HL-60/S4 treated with retinoic acid at 250 ng/mL for 4 days and 3 days (cell line): ENCODE results near the gene NUP214.
"Not testable (repeated sequence)": the region's sequence is repeated elsewhere in the genome, so short reads cannot be mapped to it uniquely, and the experiment has no call there.

Source experiments
- in situ Hi-C: fragments of 300-500 bp; cut with MboI; formaldehyde crosslinking; loops from 2 replicates; pipeline ENCODE4 v1.7.0; 2022; ENCODE audit warnings: low sequenced_read_pairs

Gene NUP214

GRCh38 chr9:131190191-131190590 is 64.8 kb downstream of the NUP214 start:
- in situ Hi-C loops = no loop called here

DNA sequence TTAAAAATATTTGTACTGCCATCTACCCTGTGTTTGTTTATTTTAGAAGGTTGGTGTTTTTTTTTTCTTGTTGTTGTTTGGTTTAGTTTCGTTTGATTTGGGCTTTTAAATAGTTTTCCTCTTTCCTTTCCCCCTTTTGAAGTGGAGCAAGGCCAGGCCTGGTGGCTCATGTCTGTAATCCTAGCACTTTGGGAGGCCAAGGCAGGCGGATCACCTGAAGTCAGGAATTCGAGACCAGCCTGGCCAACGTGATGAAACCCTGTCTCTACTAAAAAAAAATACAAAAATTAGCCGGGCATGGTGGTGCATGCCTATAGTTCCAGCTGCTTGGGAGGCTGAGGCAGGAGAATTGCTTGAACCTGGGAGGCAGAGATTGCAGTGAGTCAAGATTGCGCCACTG is 65.6 kb downstream of the NUP214 start:
- in situ Hi-C loops = not testable (repeated sequence)

GRCh38 chr9:131191857-131192256 is 66.5 kb downstream of the NUP214 start:
- in situ Hi-C loops = no loop called here

GRCh38 chr9:131193051-131193450 is 67.7 kb downstream of the NUP214 start:
- in situ Hi-C loops = no loop called here

GRCh38 chr9:131194762-131195161 is 69.4 kb downstream of the NUP214 start:
- in situ Hi-C loops = no loop called here

DNA sequence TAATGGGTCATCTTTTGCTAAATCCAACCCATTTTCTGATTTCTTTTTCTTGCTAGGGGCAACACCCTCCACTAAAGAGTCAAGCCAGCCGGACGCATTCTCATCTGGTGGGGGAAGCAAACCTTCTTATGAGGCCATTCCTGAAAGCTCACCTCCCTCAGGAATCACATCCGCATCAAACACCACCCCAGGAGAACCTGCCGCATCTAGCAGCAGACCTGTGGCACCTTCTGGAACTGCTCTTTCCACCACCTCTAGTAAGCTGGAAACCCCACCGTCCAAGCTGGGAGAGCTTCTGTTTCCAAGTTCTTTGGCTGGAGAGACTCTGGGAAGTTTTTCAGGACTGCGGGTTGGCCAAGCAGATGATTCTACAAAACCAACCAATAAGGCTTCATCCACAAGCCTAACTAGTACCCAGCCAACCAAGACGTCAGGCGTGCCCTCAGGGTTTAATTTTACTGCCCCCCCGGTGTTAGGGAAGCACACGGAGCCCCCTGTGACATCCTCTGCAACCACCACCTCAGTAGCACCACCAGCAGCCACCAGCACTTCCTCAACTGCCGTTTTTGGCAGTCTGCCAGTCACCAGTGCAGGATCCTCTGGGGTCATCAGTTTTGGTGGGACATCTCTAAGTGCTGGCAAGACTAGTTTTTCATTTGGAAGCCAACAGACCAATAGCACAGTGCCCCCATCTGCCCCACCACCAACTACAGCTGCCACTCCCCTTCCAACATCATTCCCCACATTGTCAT is 72.0 kb downstream of the NUP214 start:
- in situ Hi-C loops = no loop called here

DNA sequence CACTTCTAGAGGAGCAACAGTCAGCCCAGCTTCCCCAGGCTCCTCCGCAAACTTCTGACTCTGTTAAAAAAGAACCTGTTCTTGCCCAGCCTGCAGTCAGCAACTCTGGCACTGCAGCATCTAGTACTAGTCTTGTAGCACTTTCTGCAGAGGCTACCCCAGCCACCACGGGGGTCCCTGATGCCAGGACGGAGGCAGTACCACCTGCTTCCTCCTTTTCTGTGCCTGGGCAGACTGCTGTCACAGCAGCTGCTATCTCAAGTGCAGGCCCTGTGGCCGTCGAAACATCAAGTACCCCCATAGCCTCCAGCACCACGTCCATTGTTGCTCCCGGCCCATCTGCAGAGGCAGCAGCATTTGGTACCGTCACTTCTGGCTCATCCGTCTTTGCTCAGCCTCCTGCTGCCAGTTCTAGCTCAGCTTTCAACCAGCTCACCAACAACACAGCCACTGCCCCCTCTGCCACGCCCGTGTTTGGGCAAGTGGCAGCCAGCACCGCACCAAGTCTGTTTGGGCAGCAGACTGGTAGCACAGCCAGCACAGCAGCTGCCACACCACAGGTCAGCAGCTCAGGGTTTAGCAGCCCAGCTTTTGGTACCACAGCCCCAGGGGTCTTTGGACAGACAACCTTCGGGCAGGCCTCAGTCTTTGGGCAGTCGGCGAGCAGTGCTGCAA is 72.8 kb downstream of the NUP214 start:
- in situ Hi-C loops = no loop called here

DNA sequence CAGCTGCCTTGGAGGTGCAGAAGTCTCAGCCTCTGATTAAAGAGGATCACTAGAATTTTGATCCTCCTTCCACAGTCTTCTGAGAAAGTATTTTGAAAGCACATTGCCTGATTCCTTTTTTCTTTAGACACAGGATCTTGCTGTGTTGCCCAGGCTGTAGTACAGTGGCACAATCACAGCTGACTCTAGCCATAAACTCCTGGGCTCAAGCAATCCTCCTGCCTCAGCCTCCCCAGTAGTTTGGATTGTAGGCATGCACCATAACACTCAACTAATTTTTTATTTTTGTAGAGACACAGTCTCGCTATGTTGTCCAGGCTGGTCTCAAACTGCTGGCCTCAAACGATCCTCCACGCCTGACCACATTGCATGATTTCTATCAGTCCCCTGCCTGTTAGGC is 76.5 kb downstream of the NUP214 start:
- in situ Hi-C loops = no loop called here

DNA sequence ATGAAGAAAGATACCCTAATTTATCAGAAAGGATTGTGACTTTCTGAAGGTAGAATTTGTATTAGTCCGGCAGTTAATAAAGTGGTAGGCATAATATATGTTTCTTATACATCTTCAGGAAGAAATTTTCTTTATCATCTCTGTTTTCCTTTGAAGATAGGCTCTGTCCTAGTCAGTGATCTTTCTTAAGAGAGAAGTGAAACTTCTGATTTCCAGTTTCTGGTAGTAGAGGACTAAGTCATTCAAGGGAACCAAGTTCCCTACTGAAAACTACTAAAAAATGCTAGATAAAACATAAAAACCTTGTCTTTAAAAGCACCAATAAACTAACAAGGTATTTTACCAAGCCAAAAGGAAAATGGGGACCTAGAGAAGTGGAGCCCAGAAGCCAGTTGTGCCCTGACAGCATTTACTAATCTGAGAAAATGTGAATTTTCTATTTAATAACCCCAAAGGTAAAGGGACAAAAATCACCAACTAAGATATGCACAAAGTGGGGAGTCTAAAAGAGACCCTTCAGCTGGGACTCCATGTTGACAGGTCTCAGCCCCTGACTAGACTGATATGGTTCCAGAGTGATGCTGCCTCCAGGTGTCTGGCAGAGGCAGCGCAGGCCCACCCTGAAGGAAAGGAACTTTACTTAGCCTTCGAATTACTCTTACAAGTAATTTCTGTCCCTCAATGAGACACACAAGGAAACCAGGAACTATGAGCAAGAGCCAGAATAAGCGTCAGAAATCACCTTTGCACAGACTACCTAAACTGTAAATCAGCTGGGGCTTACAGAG is 78.2 kb downstream of the NUP214 start:
- in situ Hi-C loops = no loop called here

- in situ Hi-C loops = no loop called here
These were observed 78.9 kb downstream of the NUP214 start for GRCh38 chr9:131204285-131204684.

- in situ Hi-C loops = no loop called here
These were observed 81.1 kb downstream of the NUP214 start for GRCh38 chr9:131206495-131206894.

DNA sequence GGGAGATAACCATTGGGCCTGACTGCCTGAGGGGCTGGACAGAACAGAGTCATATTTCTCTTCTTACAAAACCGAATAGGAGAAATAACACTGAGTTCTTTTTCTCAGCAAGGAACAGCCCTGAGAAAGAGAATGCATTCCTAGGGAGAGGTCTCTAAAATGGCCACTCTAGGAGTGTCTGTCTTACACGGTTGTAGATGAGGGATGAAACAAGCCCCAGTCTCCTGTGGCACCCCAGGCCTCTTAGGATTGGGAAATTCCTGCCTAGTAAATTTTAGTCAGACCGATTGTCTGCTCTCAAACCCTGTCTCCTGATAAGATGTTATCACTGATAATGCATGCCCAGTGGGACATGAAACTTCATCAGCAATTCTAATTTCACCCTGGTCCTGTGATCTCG is 86.5 kb downstream of the NUP214 start:
- in situ Hi-C loops = not testable (repeated sequence)

- in situ Hi-C loops = no loop called here
These were observed 89.0 kb downstream of the NUP214 start for GRCh38 chr9:131214286-131214856.

DNA sequence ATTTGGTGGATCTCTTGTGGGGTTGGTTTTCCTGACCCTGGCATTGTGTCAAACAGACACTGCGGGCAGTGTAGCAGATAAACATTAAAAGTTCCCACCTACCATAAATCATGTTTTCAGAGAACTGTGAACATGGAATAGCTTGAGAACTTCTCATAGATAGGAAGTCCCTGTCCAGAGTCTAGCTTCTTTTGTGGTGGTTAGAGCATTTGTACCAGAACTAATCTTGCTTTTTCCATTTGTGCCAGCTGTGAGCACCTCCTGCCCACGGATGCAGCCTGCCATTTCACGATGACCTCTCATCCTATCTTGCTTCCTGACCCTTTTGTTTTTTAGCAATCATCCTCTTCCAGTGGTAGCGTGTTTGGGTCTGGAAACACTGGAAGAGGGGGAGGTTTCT is 89.5 kb downstream of the NUP214 start:
- in situ Hi-C loops = no loop called here

DNA sequence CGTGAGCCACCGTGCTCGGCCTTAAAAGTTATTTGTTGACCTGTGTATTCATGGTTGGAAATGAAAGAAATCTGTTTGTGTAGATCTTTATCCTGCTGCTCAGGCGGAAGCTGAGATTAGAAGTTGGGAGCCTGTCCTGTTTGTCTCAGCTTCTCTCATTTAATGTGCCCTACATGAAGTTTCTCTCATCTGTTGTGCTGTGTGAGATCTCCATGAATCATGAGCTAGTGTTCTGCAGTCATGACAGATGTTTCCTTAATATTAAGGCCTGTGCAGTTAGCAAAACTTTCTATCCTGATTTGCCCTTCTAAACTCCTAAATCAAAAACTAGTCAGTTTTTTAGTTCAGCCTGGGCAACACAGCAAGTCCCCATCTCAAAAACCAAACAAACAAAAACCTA is 91.4 kb downstream of the NUP214 start:
- in situ Hi-C loops = no loop called here

- in situ Hi-C loops = no loop called here
These were observed 92.1 kb downstream of the NUP214 start for GRCh38 chr9:131217331-131218031.

DNA sequence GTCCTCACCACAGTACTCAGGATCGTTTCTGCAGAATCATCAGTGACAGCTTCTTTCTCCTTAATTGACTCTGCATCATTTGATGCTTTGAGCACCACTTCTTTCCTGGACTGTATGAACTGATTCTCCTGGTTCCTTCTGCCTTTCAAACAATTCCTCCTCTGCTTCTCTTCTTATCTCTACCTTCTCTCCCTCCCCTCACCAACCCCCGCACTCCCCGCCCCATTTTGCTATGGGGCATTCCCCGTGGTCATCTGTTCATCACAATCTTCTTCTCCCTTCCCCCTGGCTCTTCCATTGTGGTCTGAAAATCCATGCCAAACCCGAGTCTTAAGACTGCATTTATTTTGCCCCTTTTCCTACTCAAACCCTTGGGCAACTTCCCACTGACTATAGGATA is 93.0 kb downstream of the NUP214 start:
- in situ Hi-C loops = no loop called here

GRCh38 chr9:131220485-131220884 is 95.1 kb downstream of the NUP214 start:
- in situ Hi-C loops = no loop called here

- in situ Hi-C loops = no loop called here
These were observed 97.1 kb downstream of the NUP214 start for GRCh38 chr9:131222460-131222859.

DNA sequence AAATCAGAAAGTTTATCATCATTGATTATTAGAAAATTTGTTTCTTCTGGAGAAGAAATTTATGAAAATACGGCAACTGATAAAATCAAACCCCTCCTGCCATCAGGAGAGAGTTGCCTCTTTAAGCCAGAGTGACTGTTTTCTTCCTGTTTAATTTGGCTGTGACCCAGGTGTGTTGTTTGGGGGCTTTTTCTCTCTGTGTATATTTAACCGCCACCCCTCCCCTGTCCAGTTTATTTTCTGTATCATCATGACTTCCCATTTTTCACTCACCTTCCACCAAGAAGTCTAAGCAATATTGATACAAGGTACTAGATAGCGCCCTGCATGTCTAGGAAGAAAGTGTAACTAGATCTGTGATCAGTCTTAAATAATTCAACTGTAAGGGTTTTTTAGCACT is 100.8 kb downstream of the NUP214 start:
- in situ Hi-C loops = no loop called here
